GM19035 (cell line): ENCODE measurements around the gene NXPH3.
"Not testable (repeated sequence)": the region's sequence is repeated elsewhere in the genome, so short reads cannot be mapped to it uniquely, and the experiment has no call there.

Experiments used
- ATAC-seq: cut with Tn5 transposase; IDR thresholded peaks from one replicate; pipeline ENCODE4 v1.9.1; 2021; ENCODE audit not compliant: unreplicated experiment

The NXPH3 gene

DNA sequence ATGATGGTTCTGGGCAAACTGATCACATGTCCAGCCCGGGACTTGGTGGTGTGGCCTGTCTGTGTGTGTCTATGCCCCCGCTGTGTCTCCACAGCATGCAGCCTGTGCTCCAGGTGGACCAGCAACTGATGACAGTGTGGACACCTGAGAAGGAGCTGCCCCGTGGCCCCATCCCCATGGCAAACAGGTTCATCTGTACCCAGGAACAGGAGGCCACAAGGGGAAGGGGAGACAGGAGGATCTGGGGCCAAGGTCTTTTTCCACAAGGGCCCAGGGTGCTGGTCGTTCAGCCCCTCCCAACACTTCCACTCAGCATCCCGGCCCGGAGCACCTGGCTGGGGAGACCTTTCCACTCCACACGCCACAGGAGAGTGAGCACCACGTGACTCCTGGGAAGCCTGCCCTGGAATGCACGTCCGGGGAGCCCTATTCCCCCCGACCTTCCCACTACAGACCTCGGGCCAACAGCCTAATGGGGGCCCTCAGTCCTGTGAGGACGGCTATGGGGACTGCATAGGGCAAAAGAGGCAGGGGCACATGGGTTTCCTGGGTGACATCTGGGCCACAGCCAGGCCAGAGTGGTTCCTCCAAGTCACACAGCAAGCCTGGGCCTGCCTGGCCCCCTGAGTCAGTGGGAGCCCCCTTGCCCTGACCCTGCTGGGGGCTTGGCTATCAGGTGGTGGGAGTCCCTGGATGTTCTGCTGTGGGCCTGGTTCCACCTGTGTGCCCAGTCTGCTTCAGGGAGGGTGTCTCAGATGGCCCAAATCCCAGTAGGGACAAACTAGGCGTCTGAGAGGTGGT is 20.8 kb upstream of the NXPH3 start:
- no peak for ATAC-seq

DNA sequence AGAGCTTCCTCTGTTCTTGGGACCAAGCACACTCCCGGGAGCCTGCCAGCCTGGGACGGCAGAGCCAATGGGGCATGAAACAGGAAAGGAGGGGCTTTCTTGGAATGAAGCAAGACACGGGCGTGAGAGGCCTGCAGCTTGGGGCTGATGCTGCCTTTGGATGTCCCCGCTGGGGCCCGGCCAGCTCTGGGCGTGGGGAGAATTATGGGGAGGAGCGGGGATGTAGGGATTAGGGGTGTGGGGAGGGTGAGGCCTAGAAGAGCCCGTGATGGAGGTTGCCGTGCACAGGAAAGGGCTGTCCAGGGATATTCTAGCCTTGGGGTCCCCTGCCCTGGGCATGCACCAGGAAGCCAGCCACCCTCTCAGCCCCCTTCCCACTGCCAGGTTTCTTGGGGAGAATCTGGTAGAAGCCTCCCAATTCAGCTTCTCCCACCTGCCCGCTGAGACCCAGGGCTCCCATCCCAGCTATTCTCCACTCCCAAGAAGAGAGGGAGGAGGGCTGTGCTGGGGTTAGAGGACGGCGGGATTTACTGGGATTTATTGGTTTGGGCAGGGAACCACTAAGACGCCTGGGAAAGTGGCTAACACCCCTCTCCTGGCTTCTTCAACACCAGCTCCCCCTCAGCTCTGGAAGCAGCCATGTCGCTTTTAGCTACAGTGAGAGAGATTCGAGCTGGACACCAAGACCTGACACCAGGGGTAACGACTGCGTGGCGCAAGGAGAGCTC is 20.0 kb upstream of the NXPH3 start:
- ATAC-seq, result no peak

DNA sequence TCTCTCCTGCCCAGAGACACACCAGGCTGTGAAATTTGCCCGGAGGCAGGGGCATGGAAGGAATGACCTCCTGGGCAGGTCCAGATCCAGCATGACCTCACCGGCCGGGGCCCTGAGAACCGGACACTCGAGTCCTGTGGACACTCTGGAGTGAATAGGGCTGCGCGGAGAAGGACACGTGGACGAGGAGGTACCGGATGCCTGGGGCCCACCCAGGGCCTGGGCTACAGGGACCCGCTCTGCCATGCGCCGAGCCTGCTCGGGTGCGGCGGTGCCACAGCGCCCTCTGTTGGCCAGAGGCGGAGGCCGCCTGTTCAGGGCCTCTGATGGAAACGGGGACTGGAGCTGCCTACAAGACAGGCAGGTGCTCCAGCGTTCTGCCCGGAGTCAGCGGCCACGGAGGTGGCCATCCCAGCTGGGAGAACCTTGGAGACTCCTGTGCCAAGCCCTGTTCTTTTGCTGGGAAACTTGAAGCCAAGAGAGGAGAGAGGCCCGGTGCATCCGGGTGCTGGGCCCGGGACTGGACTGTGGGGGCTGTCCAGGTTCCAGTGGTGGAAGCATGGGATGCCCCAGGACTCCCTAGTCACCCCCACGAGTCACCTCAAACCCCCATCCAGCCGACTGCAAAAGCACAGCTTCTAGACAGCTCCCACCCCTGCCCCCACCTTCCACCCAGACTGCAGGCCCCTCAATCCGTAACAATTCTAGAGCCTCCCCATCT is 19.3 kb upstream of the NXPH3 start:
- ATAC-seq, result no peak

DNA sequence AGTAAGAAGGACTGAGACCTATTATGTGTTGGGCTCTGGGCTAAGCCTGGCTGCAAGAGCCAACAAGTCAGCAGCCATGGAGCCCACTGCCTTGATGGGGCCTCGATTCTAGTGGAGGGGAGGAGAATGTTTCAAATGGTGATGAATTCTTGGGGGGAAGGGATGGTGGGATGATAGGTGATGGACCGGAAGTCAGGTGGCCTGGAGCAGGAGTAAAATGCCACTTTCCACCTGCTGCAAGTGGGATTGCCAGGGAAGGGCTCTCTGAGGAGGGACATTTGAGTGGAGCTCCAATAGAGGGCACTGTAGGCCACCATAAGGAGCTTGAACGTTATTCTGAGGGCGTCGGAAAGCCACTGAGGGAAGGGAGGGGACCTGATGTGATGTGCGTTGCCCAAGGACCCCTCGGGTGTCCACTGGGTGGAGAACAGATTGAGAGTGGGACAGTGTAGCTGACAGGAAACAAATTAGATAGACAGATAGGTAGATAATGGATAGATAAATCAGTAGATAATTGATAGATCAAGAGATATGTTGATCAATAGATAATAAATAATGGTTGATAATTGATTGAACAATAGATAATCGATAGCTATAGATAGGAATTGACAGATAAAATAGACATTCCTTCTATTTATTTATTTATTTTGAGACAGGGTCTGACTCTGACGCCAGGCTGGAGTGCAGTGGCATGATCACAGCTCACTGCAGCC is 18.2 kb upstream of the NXPH3 start:
- no peak for ATAC-seq

DNA sequence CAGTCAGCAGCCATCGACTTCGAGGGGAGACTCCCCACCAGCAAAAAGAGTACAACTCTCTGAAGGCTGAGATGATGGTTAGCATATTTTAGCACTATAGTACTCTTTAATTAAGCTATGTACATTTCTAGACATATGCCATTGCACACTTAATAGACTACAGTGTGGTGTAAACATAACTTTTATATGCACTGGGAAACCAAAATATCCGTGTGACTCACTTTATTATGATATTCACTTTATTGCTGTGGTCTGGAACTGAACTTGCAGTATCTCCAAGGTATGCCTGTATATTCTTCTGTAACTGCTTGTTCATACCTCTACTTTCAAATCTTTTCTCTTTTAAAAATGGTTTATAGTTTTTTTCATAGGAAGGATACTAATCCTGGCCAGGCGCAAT is 11.0 kb upstream of the NXPH3 start:
- ATAC-seq, result no peak

DNA sequence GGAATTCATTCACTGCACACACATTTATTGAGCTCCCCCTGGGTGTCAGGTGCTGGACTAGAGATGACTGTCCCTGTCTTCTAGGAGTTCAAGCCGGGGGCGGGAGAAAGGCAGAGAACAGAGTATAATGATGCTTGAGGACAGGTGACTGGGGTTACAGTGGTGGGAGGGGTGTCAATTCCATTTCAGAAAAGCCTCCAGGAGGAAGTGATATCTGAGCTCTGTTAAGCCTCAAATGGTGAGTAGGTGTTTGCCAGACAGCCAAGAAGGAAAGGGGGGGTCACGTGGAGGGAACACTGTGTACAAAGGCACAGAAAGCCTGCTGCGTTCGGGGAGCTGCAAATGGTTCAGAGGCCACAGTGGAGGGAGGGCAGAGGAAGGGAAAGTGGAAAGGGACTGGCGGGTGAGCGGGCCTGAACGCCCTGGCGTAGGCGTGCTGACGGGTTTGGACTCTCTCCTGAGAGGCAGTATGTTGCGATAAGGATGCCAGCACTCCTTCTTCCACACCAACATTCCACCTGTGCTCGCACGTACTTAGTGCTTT is 9.7 kb upstream of the NXPH3 start:
- ATAC-seq, result no peak

DNA sequence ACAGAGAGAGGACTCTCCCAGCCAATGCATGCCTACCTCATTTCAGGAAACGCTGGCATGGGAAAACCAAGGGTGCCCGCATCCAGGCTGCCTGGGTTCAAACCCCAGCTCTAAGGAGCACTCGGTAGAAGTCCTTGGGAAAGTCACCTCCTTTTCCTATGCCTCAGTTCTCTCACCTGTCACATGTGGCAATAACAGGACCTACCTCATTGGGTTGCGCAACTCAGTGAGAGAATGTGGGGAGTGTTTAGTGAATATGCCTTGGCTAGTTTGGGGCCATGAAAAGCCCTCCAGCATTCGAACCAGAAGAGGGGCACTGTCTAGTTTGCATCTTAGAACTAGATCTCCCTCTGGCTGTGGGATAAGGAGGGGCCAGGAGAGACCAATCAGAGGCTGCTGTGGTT is 9.0 kb upstream of the NXPH3 start:
- no peak for ATAC-seq

DNA sequence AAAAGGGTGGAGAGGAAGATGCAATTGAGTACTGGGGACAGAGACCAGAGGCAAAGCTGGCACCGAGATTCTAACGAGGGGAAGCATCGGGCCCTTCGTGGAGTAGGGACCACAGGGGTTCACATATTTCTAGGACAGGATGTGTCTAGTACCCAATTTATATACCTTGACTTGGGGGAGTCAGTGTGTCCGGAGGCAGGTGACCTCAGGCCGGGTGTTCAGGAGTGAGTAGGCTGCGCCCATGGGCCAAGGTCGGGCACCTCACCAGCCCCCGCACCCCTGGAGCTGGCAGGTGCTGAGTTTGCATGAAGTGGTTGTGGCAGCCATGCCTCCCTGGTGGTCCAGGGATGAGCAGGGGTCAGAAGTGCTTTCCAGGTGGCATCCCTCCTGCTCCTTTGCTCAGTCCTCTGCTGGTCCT is 8.6 kb upstream of the NXPH3 start:
- no peak for ATAC-seq

DNA sequence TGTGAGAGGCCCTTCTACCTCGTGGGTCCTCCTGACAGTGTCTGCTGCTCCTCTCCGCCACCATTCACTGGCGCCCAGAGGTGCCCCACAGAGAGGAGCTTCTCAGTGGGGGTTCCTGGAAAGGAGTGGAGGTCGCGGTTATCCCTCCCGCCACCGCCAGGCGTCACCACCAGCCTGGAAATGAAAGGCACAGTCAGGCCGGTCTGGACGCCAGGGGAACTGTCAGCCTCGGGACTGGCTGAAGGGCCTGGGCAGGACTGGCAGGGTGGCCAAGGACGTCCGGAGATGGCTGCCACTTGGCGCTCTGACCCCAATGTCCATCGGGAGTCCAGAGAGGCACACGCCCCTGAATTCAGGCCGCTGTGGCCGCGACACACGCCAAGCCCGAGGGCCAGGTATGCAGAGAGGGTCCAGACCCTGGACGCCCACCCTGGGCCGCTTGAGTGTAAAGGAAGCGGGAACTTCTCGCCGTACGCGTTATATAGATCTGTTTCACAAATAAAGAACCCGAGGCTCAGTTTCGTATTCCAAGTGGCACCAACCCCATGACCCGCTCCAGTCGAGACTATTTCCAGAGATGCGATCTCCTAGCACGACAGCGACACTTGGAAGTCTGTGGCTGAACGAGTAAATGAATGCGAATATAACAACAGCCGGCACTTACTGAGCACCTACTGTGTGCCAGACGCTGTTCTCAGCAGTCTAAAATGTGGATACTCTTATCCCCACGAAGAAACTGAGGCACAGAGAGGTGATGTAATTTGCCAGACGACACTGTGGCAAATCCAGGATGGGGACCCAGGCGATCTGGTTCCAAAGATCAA is 7.6 kb upstream of the NXPH3 start:
- ATAC-seq, result no peak

DNA sequence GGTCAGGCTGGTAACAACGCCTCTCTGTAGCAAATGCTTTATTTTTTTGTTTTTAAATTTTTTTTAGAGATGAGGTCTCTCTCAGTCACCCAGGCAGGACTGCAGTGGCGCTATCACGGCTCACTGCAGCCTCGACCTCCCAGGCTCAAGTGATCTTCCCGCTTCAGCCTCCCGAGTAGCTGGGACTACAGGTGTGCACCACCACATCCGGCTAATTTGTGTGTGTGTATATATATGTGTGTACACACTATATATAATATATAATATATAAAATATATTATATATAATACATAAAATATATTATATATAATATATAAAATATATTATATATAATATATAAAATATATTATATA is 7.0 kb upstream of the NXPH3 start:
- ATAC-seq, result not testable (repeated sequence)

DNA sequence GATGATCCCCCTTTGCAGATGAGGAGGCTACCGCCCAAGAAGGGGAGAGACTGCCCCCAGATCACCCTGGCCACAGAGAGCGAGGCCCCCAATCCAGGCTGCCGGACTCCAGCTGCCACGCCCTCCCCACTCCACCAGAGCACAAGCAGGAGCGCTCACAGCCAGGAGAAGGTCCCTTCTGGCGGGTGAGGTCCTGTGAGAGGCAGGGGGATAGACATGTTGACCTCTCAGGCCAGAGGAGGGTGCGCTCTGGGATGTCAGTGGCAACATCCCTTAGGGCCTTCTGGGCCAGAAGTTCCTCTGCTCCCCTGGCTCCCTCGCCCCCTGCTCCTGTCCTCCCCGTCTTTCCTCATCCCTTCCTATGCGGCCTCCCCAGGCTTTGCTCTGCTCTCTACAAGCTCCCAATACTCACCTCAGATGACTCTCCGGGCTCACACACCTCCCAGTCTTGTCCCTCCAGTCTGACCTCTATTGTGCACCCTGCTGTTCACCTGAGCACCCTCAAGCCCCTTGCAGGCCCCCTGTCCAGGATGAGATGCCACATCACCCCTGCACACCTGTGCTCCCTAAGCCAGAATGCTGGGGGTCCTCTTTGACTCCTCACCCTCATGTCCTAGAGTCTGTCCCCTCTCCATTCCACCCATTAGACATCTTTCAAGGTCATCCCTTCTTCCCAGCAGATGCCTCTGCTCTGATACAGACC is 5.0 kb upstream of the NXPH3 start:
- no peak for ATAC-seq

DNA sequence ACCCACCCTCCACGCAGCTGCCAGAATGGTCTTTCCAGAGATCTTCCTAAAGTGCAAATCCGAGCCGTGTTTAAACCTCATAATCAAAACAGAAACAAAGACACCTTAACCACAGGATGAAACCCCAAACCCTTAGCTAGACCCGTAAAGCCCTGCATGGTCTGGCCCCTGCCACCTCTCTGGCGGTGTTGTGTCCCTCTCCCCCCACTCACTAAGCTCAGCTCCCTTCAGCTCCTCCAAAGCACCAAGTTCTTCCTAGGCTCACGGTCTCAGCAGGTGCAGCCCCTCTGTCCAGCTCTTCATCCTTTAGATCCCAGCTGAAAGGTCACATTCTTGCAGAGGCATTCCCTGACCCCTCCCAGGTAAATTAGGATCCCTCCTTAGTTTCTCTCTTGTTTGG is 4.4 kb upstream of the NXPH3 start:
- ATAC-seq, result no peak

DNA sequence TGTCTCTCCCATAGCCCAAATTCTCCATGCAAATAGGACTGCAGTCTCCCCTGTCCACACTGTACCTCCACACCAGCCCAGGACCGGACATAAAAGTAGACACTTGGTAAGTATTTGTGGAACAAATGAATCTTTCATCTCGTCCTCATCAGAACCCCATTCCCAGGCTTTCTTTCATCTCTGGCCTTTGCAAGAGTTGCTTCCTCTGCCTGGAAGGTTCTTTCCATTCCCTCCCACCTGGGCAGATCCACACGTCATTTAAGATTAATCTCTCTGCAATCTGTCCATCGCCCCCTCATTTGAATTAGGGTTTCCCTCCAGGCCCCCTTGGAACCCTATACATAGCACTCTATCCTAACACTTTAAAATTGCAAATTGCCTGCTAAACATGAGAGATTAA is 3.9 kb upstream of the NXPH3 start:
- no peak for ATAC-seq

DNA sequence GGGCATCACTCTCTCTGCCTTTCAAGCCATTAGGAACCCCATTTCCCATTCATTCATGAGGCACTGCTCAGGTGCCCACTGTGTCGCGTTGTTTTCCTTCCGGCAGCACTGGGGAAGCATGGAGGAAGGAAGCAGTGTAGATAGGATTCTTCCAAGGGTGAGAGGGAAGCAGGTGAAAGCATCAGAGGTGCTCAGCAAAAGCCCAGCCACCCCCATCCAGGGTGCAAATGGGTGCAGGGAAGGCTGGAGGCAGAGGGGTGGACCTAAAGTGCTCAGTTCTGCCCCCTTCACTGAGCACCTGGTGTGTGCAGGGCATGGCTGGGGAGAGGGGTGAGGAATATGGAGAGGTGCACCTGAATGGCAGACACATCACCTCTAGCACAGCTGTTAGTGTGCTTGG is 3.4 kb upstream of the NXPH3 start:
- ATAC-seq, result no peak

DNA sequence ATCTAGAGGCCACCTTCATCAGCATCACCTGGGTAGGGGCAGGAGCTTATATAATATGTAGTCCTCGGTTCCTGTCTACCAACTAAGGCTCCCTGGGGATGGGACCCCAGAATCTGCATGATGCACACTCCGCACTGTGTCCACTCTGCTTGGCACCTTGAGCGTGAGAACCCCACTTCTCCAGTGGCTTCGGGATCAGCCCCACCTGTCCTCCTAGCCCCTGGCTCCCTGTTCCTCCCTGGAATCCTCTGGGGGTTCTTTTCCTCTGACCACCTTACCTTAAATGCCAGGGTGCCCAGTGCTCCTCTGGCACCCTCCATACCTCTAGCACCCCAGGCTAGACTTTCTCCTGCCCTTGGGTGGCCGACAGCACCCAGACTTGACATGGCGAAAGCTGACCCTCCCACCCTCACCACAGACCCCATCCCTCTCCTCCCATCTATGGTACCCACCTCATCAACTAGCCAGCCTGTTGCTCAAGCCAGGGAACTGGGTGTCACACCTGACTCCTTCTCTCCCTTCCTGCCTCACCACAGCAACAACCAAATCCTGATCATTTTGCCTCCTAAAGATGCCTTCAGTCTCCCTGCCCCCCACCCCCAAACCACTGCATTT is 2.8 kb upstream of the NXPH3 start:
- ATAC-seq, result no peak

DNA sequence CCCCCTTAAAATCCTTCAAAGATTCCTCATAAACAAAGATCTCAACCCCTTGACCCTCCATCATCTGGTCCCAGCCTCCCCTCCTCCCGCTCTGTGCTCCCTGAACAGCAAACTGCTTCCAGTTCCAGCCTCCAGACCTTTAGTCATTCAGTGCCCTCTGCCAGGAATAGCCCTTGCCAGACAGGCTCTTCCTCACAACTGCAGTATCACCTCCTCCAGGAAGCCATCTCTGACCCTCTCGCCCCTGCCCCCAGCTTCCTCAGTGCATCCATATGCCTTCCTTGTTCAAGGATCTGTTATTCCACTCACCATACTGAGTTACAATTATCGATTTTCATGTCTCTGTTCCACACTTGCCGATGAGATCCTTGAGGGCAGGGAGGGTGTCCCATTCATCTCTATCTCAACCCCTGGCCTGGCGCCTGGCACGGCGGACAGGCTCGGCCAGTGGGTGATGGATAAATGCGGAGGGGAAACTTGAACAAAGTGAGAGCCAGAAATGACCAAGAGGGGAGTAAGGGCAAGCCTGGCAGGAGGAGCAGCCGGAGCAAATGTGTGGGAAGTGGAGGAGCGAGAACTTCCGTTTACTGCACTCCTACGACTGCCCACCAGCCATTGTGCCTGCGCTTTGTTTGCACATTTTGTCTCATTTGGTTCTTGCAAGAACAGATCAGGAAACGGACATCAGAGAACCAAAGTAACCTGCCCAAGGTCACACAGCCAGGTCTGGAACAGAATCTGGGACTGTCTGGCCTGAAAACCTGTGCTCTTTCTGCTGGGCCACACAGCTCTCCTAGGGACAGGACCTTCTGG is 2.0 kb upstream of the NXPH3 start:
- ATAC-seq, result no peak

DNA sequence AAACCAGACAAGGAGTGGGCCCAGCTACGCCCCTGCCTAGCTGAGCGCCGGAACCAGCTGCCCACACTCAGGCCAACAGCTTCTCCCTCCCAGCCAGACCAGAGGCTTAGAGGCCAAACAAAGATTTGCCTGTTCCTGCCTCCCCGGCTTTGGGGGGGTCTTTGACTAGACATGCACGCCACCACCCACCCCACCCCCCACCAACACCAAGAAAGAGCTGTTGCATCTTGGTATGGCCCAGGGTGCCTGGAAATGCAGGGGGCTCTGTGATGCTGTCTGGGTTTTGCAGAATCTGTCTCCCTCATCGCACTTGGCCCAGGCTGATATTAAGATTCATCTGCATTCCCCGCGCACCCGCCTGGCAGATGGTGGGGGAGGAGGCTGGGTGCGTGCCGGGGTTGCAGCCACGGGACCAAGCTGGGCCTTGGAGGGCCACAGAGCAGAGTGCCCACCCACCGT is 1.3 kb upstream of the NXPH3 start:
- no peak for ATAC-seq

DNA sequence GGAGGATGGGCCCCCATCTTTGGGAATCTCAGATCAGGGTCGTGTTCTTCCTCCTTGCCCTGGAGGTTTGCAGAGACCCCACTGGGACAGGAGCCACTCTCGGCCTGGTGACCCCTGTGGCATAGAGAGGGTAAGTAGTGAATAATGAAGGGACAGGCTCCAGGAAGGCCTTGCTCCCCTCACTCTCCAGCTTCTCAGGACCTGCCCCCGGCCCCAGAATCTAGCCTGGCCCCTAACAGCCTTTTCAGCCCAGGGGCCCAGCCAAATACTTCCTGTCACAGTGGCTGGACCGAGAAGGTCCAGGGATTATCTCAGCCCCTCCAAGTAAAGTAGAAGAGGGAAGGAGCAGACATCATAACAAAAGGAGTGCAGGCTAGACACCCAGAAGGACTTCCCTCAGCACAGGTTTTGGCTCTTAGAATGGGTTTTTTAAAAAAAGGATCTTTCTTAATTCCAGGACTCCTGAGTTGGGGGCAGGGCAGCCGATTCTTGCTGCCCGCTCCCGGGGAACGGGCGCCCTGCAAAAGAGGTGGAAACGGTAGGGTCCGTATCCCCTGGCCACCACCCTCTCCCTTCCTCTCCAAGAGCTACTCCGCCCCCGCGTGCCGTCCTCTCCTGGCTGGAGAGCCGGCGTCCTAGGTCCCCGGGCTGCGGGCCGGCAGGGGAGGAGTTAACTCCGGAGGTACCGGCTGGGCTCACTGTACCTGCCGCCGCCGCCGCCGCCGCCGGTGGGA is 559 bp upstream of the NXPH3 start:
- ATAC-seq, result no peak
